Brain microvascular endothelial cell (primary cell): ENCODE results near the gene PTPRA.

ENCODE experiments used
- DNase-seq: peaks from one replicate; pipeline ENCODE4 v3.0.0-alpha.2; 2020
- H3K27ac ChIP-seq: fragments of 250-450 bp; sonication (Bioruptor Pico); 2 replicates; pipeline ENCODE4 v1.5.1; 2020; ENCODE audit warnings: mild to moderate bottlenecking, moderate library complexity
- H3K27me3 ChIP-seq: fragments of 250-450 bp; sonication (Bioruptor Pico); replicated peaks from 2 replicates; pipeline ENCODE4 v1.5.1; 2020; ENCODE audit warnings: mild to moderate bottlenecking
- H3K36me3 ChIP-seq: fragments of 250-450 bp; sonication (Bioruptor Pico); replicated peaks from 2 replicates; pipeline ENCODE4 v1.5.1; 2020; ENCODE audit warnings: mild to moderate bottlenecking
- H3K4me3 ChIP-seq: 2 replicates; pipeline ENCODE4 v1.5.1; 2011; ENCODE audit warnings: low read depth, mild to moderate bottlenecking, control low read depth, low read length, moderate library complexity
- CTCF ChIP-seq: IDR thresholded peaks from 2 replicates; pipeline ENCODE4 v1.5.1; 2011; ENCODE audit warnings: low read depth, mild to moderate bottlenecking, moderate library complexity, low read length, control low read depth, inconsistent platforms; ENCODE audit errors: missing control alignments
- in situ Hi-C: cut with HindIII; loops from 2 replicates; pipeline ENCODE4 v1.10.0; 2017; ENCODE audit warnings: low sequenced_read_pairs, low pct_ligation_motif_present

The PTPRA gene

GRCh38 chr20:2946988-2947961, 74.0 kb downstream of the PTPRA start:
- in situ Hi-C loops: no loop called here
- TF ChIP-seq CTCF: no peak
- no peaks in the 10 kb centered on the region for H3K36me3 ChIP-seq
- DNase-seq: peak; percentile 76
- no peak overlapping the region for H3K4me3 ChIP-seq
- peak overlapping the region; percentile 52 for H3K27ac ChIP-seq
- no peaks in the 10 kb centered on the region for H3K27me3 ChIP-seq

GRCh38 chr20:2948968-2949367, 75.7 kb downstream of the PTPRA start:
- H3K27me3 ChIP-seq: no peaks in the 10 kb centered on the region
- TF ChIP-seq CTCF: no peak
- DNase-seq: no peak
- no peak overlapping the region for H3K27ac ChIP-seq
- in situ Hi-C loops: no loop called here
- H3K36me3 ChIP-seq: no peaks in the 10 kb centered on the region
- H3K4me3 ChIP-seq: no peak overlapping the region

- DNase-seq: no peak
- no peaks in the 10 kb centered on the region for H3K27me3 ChIP-seq
These were observed 79.5 kb downstream of the PTPRA start for GRCh38 chr20:2952766-2953165.

GRCh38 chr20:2955257-2955970, 82.1 kb downstream of the PTPRA start:
- H3K36me3 ChIP-seq: no peaks in the 10 kb centered on the region
- peak; percentile 4 for DNase-seq
- no peak for TF ChIP-seq CTCF
- H3K27me3 ChIP-seq: no peaks in the 10 kb centered on the region
- no peak overlapping the region for H3K27ac ChIP-seq
- in situ Hi-C loops: no loop called here
- H3K4me3 ChIP-seq: no peak overlapping the region

More at GRCh38 chr20:2952766-2953165, 79.5 kb downstream of the PTPRA start:
- no peak for TF ChIP-seq CTCF
- Histone ChIP-seq H3K27ac (no peak overlapping the region), H3K36me3 (no peaks in the 10 kb centered on the region), H3K4me3 (no peak overlapping the region)
- in situ Hi-C loops: no loop called here

- in situ Hi-C loops: no loop called here
- Histone ChIP-seq H3K4me3 (no peak overlapping the region), H3K27ac (no peak overlapping the region), H3K36me3 (no peaks in the 10 kb centered on the region), H3K27me3 (no peaks in the 10 kb centered on the region)
- TF ChIP-seq CTCF: no peak
- DNase-seq: no peak
These were observed 83.2 kb downstream of the PTPRA start for GRCh38 chr20:2956480-2956879.
